Measurements from ENCODE around the gene CGB5.
"Not testable (repeated sequence)": the region's sequence is repeated elsewhere in the genome, so short reads cannot be mapped to it uniquely, and the experiment has no call there.

CGB5 gene

GRCh38 chr19:49017666-49018351, 25.8 kb upstream of the CGB5 start (continued):
- TF ChIP-seq, protein P1, sequence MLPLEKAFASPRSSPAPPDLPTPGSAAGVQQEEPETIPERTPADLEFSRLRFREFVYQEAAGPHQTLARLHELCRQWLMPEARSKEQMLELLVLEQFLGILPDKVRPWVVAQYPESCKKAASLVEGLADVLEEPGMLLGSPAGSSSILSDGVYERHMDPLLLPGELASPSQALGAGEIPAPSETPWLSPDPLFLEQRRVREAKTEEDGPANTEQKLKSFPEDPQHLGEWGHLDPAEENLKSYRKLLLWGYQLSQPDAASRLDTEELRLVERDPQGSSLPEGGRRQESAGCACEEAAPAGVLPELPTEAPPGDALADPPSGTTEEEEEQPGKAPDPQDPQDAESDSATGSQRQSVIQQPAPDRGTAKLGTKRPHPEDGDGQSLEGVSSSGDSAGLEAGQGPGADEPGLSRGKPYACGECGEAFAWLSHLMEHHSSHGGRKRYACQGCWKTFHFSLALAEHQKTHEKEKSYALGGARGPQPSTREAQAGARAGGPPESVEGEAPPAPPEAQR (tag by site-specific recombination; IDR thresholded peaks at IDR 0.05) = no peak
- TF ChIP-seq ZNF596 (tag by site-specific recombination; IDR thresholded peaks at IDR 0.05) (no peak), ZNF777 (tag by site-specific recombination; IDR thresholded peaks at IDR 0.05; ENCODE audit: borderline replicate concordance) (no peak), SP3 (tag by site-specific recombination; IDR thresholded peaks at IDR 0.05) (peak; percentile 82), EGR2 (tag by site-specific recombination; IDR thresholded peaks at IDR 0.05; ENCODE audit: low read depth) (peak; percentile 80), ZNF394 (tag by site-specific recombination; IDR thresholded peaks at IDR 0.05; ENCODE audit: borderline replicate concordance) (no peak), RBAK (tag by site-specific recombination; IDR thresholded peaks at IDR 0.05) (no peak), ZNF266 (tag by site-specific recombination; IDR thresholded peaks at IDR 0.05; ENCODE audit: low read depth) (no peak), ZNF558 (tag by site-specific recombination; IDR thresholded peaks at IDR 0.05) (no peak), ZNF169 (tag by site-specific recombination; IDR thresholded peaks at IDR 0.05) (no peak), GFI1B (tag by site-specific recombination; IDR thresholded peaks at IDR 0.05) (no peak)
- TF ChIP-seq, protein P2, sequence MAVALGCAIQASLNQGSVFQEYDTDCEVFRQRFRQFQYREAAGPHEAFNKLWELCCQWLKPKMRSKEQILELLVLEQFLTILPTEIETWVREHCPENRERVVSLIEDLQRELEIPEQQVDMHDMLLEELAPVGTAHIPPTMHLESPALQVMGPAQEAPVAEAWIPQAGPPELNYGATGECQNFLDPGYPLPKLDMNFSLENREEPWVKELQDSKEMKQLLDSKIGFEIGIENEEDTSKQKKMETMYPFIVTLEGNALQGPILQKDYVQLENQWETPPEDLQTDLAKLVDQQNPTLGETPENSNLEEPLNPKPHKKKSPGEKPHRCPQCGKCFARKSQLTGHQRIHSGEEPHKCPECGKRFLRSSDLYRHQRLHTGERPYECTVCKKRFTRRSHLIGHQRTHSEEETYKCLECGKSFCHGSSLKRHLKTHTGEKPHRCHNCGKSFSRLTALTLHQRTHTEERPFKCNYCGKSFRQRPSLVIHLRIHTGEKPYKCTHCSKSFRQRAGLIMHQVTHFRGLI (tag by site-specific recombination; IDR thresholded peaks at IDR 0.05) = no peak

- H3K9me3 ChIP-seq (ENCODE audit: control insufficient read depth, insufficient read depth, low read depth, low read length); H3K4me1 ChIP-seq (ENCODE audit: control insufficient read depth, insufficient read depth, low read length); H3K4me3 ChIP-seq (ENCODE audit: low read depth, low read length); H3K27ac ChIP-seq (ENCODE audit: extremely low read depth, low read depth, low read length): not testable (repeated sequence)
- CTCF ChIA-PET = interaction anchor here (0.7 to 3.1 kb wide), 17 partner anchors 10 to 230 kb away, joined by 3 to 26 read pairs (median 4); partner anchors contain the start of genes CGB2, GYS1 and RUVBL2
- H3K36me3 ChIP-seq (ENCODE audit: control insufficient read depth in 2 of 2, insufficient read depth in 1 of 2, low read length in 2 of 2) = peaks cover 4 to 27% of the 10 kb centered on the region in 2 experiments; a peak in 2 of 3 replicates
- POLR2A ChIA-PET = interaction anchor here (1.2 to 3.4 kb wide), 5 partner anchors 19 to 39 kb away, joined by 3 to 20 read pairs (median 5); partner anchors contain the start of genes GYS1 and RUVBL2
Observed at GRCh38 chr19:49018388-49019241, 25.0 kb upstream of the CGB5 start.

GRCh38 chr19:49019242-49019932, 24.3 kb upstream of the CGB5 start:
- Histone ChIP-seq H3K36me3 (ENCODE audit: control insufficient read depth in 2 of 2, insufficient read depth in 1 of 2, low read length in 2 of 2) (peaks cover 3 to 21% of the 10 kb centered on the region in 2 experiments; a peak in 2 of 3 replicates), H3K27ac (ENCODE audit: extremely low read depth, low read depth, low read length) (no peak overlapping the region), H3K4me3 (ENCODE audit: low read depth, low read length) (no peak overlapping the region), H3K4me1 (ENCODE audit: control insufficient read depth, insufficient read depth, low read length) (peaks cover 8% of the 10 kb centered on the region), H3K9me3 (ENCODE audit: control insufficient read depth, insufficient read depth, low read depth, low read length) (no peaks in the 10 kb centered on the region)
- ChIA-PET POLR2A (interaction anchor here (1.0 to 3.4 kb wide), 5 partner anchors 20 to 48 kb away, joined by 3 to 20 read pairs (median 5); partner anchors contain the start of genes GYS1 and RUVBL2), CTCF (interaction anchor here (0.6 to 3.1 kb wide), 13 partner anchors 11 to 111 kb away, joined by 3 to 26 read pairs (median 5); partner anchors contain the start of genes GYS1 and RUVBL2)
- TF ChIP-seq ZNF785 (tag by site-specific recombination; IDR thresholded peaks at IDR 0.05) (no peak), ZFP3 (tag by site-specific recombination; IDR thresholded peaks at IDR 0.05; ENCODE audit: low read depth) (no peak), ZNF510 (tag by site-specific recombination; IDR thresholded peaks at IDR 0.05; ENCODE audit: insufficient replicate concordance) (no peak), ZNF202 (tag by site-specific recombination; IDR thresholded peaks at IDR 0.05; ENCODE audit: borderline replicate concordance) (no peak), ZNF654 (tag by site-specific recombination; IDR thresholded peaks at IDR 0.05; ENCODE audit: low read depth) (no peak), ZNF266 (tag by site-specific recombination; IDR thresholded peaks at IDR 0.05; ENCODE audit: low read depth) (no peak), TRIM28 (IDR thresholded peaks at IDR 0.05; ENCODE audit: borderline replicate concordance, low read length) (no peak), ZNF426 (tag by site-specific recombination; IDR thresholded peaks at IDR 0.05) (no peak), KLF1 (tag by site-specific recombination; IDR thresholded peaks at IDR 0.05) (peak; percentile 28; the same call in 1 of the 2 replicates), ZIC2 (tag by site-specific recombination; IDR thresholded peaks at IDR 0.05) (peak; percentile 34; the same call in 1 of the 2 replicates), EGR2 (tag by site-specific recombination; IDR thresholded peaks at IDR 0.05; ENCODE audit: low read depth) (no peak), ZNF501 (tag by site-specific recombination; IDR thresholded peaks at IDR 0.05) (no peak)
- TF ChIP-seq, protein P1 (tag by site-specific recombination; IDR thresholded peaks at IDR 0.05) = no peak
